GM21367 (cell line): ENCODE data around the gene EPO.
A peak's percentile ranks its signal among the peaks of the same experiment; 100 is the strongest.

Experiments
- ATAC-seq: cut with Tn5 transposase; IDR thresholded peaks from one replicate; pipeline ENCODE4 v1.9.1; 2021; ENCODE audit not compliant: unreplicated experiment

Gene EPO

GRCh38 chr7:100682991-100683658, 37.1 kb upstream of the EPO start:
- no peak for ATAC-seq

- no peak for ATAC-seq
These were observed 36.4 kb upstream of the EPO start for GRCh38 chr7:100683659-100684533.

- ATAC-seq = no peak
These were observed 35.7 kb upstream of the EPO start for GRCh38 chr7:100684534-100685042.

GRCh38 chr7:100685049-100685605, 35.1 kb upstream of the EPO start:
- ATAC-seq = no peak

- ATAC-seq = no peak
These were observed 34.6 kb upstream of the EPO start for GRCh38 chr7:100685631-100686145.

GRCh38 chr7:100686201-100686821, 34.0 kb upstream of the EPO start:
- no peak for ATAC-seq

- no peak for ATAC-seq
These were observed 33.5 kb upstream of the EPO start for GRCh38 chr7:100686822-100687211.

- no peak for ATAC-seq
These were observed 33.0 kb upstream of the EPO start for GRCh38 chr7:100687261-100687660.

- ATAC-seq = no peak
These were observed 32.4 kb upstream of the EPO start for GRCh38 chr7:100687751-100688300.

- no peak for ATAC-seq
These were observed 31.9 kb upstream of the EPO start for GRCh38 chr7:100688326-100688860.

GRCh38 chr7:100689230-100690135, 30.8 kb upstream of the EPO start:
- ATAC-seq = no peak

- no peak for ATAC-seq
These were observed 28.3 kb upstream of the EPO start for GRCh38 chr7:100691676-100692577.

- ATAC-seq = no peak
These were observed 27.7 kb upstream of the EPO start for GRCh38 chr7:100692578-100692961.

GRCh38 chr7:100693312-100694097, 26.8 kb upstream of the EPO start:
- no peak for ATAC-seq

GRCh38 chr7:100694098-100694745, 26.0 kb upstream of the EPO start, which contains the start of gene GIGYF1:
Gene GIGYF1, minus strand, starts transcription at chr7:100694250. Its CDS starts 6,012 bp downstream, at chr7:100688238.
- ATAC-seq = peak; percentile 33

GRCh38 chr7:100696123-100696521, 24.1 kb upstream of the EPO start:
- ATAC-seq = no peak

- ATAC-seq = no peak
These were observed 21.2 kb upstream of the EPO start for GRCh38 chr7:100699018-100699417.
